NCI-H748 treated with DMSO at 0.1 percent for 48 hours (cell line): ENCODE measurements around the gene PI4K2B.
"Not testable (repeated sequence)": the region's sequence is repeated elsewhere in the genome, so short reads cannot be mapped to it uniquely, and the experiment has no call there.

Experiments used
- DNase-seq: peaks from one replicate; lab custom pipeline; 2025; lab: John Stamatoyannopoulos, UW

Gene PI4K2B

GRCh38 chr4:25233737-25234389, at the start of gene PI4K2B:
PI4K2B (plus strand) TSS chr4:25234033; CDS start chr4:25234164, 131 bp downstream.
- DNase-seq, result peak; percentile 57

GRCh38 chr4:25184056-25184455, 49.8 kb upstream of the PI4K2B start:
- DNase-seq, result no peak

- DNase-seq, result no peak
These were observed 43.4 kb upstream of the PI4K2B start for GRCh38 chr4:25190407-25190806.

GRCh38 chr4:25198713-25199112, 35.1 kb upstream of the PI4K2B start:
- DNase-seq, result no peak

- no peak for DNase-seq
These were observed 25.8 kb upstream of the PI4K2B start for GRCh38 chr4:25207997-25208396.

DNA sequence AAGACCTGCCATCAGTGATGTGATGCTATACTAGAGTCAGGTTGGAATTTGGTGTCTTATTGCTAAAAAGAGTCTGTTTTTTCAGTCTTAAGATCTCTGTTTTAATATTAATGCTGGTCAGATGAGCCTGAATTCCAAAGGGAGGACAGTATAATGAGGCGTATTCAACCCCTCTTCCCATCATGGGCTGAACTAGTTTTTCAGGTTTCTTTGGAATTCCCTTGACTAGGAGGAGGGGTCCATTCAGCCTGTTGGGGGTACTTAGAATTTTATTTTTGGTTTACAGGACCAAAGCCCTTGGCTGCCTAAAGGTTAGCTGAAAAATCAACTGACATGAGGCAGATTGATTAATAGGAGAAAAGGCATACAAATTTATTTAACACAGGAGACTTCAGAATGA, 24.1 kb upstream of the PI4K2B start:
- DNase-seq, result no peak

GRCh38 chr4:25211721-25212120, 22.1 kb upstream of the PI4K2B start:
- no peak for DNase-seq

DNA sequence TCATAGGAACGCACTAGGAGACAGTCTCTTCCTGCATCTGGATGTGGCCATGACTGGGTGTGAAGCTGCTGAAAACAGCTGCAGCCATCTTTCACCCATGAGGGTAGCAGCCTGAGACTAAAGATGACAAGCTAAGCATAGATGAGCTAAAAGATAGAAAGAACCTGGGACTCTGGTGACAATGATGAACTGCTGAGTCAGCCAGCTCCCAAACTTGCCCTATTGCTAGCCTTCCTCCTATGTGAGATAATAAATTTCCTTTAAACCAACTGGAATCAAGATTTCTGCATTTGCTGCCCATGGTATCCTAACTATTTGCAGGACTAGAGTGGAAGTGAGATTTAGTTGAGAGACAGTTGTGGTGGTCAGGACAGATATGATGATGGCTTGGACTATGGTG, 21.0 kb upstream of the PI4K2B start:
- no peak for DNase-seq

GRCh38 chr4:25213347-25213979, 20.4 kb upstream of the PI4K2B start:
- no peak for DNase-seq

GRCh38 chr4:25214750-25215149, 19.1 kb upstream of the PI4K2B start:
- not testable (repeated sequence) for DNase-seq

DNA sequence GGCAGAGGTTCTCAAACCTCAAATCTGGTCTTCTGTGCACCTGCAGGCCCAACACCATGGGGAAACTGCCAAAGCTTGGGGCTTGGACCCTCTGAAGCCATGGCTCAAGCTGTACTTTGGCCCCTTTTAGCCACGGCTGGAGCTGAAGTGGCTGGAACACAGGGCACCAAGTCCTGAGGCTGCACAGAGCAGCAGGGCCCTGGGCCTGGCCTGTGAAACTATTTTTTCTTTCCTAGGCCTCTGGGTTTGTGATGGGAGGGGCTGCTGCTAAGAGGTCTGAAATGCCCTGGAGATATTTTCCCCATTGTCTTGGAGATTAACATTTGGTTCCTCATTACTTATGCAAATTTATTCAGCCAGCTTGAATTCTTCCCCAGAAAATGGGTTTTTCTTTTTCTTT, 18.3 kb upstream of the PI4K2B start:
- no peak for DNase-seq

DNA sequence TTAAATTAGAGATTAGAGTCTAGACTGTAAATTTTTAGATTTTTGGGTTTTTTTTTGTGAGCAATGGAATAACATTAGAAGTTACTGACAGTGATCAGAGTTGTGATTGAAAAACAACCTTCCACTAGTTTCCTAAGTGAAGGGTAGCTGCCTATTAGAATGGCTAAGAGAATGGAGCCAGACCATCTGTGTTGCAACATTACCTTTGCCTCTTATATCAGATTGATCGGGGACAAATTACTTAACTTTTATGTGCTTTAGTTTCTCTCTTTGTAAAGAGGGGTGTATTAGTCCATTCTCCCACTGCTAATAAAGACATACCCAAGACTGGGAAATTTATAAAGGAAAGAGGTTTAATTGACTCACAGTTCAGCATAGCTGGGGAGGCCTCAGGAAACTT, 12.5 kb upstream of the PI4K2B start:
- DNase-seq, result no peak

GRCh38 chr4:25223802-25224375, 9.9 kb upstream of the PI4K2B start:
- no peak for DNase-seq

GRCh38 chr4:25229804-25230203, 4.0 kb upstream of the PI4K2B start:
- DNase-seq, result no peak

DNA sequence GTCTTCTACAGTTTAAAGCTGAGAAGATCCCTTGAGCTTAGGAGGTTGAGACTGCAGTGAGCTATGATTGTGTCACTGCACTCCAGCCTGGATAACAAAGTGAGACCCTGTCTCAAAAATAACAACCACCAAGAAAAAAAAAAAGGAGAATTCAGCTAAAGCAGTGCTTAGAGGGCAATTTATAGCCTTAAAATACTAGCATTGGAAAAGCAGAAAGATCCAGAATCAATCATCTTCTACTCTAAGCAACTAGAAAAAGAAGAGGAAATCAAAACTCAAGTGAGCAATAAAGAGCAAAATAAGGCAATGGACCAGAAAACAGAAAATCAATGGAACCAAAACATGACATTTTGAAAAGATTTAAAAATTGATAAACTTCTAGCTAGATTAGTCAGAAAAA, 639 bp upstream of the PI4K2B start:
- no peak for DNase-seq

- DNase-seq, result peak; percentile 5
These were observed 847 bp downstream of the PI4K2B start for GRCh38 chr4:25234390-25235370.

DNA sequence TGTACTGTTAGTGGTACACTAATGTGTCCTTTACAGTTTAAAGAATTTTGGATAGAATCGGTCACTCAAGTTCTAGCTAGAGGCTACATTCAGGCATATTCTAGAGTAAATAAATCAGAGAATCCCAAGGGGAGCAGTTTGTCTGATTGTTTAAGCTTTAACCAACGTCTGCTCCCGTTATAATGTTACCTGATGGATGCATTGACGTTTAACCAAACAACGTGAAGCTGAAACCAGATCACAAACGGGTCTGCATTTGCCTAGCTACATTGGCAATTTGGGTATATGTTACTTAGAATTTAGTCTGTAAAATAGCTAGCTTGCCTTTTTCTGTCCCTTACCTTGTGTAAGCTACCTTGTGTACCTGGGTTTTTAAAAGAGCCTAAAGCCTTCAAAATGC, 1.6 kb downstream of the PI4K2B start:
- no peak for DNase-seq

GRCh38 chr4:25236030-25236429, 2.2 kb downstream of the PI4K2B start:
- DNase-seq, result not testable (repeated sequence)

GRCh38 chr4:25236971-25237370, 3.1 kb downstream of the PI4K2B start:
- DNase-seq, result no peak

DNA sequence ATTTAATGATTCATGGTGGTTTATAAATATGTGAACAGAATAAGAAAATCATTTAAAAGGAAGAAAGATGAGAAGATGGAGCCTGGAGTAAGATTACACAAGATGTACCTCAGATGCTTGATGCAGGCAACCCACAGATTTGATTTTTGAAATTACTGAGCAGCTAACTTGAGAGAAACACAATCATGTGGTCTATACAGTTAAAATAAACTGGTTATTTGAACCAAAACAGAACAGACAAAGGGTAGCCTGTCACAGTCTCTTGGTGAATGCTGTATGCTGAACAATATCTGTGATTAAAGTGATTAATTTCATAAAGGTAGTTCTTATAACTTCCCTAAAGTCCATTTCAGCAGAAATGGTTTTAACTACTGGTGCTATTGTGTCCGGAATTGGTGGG, 4.2 kb downstream of the PI4K2B start:
- no peak for DNase-seq

- DNase-seq, result not testable (repeated sequence)
These were observed 5.7 kb downstream of the PI4K2B start for GRCh38 chr4:25239528-25239927.

DNA sequence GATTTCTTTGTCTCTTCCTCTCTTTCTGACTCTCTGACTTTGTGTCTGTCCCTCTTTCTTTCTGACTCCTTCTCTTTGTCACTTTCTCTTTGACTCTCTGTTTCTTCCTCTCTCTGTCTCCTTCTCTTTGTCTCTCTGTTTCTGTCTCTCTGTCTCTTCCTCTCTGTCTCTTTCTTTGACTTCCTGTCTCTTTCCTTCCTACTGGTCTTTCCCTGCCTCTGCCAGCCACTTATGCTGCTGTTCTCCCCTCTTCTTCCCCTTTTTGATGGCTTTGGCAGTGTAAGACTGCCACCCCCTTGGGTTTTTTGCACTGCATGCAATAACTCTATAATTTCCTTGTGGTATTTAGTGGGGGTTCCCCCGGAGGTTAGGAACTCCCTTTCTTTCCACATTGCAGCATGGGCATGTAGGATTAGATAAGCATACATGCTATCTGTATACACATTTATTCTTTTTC, 6.9 kb downstream of the PI4K2B start:
- DNase-seq, result not testable (repeated sequence)
